CD4-positive, alpha-beta memory T cell (primary cell): ENCODE results near the gene COL5A1. TPM values are rescaled to one million over a fixed set of nuclear protein-coding genes. Genes with fewer than 3 reads are reported as not detected.

Source experiments
- CTCF ChIA-PET: fragments of 350-600 bp; sonication (Branson Sonifier 250); formaldehyde crosslinking; loops from one replicate; lab custom pipeline; 2021; ENCODE audit warnings: inconsistent platforms; ENCODE audit not compliant: partially characterized antibody; lab: Charles Lee
- POLR2A ChIA-PET: fragments of 350-600 bp; sonication (Branson Sonifier 250); formaldehyde crosslinking; loops from one replicate; lab custom pipeline; 2021; ENCODE audit not compliant: partially characterized antibody; lab: Charles Lee
- DNase-seq, 5 donors: peaks; one replicate each; pipeline versions ENCODE4 v3.0.0 to v3.0.0-alpha.2; 2020 to 2022; ENCODE audit warnings: mixed read lengths in 1 of 5
- H3K27ac ChIP-seq: one replicate; pipeline ENCODE4 v1.7.0; 2013; ENCODE audit warnings: low read depth, low read length
- H3K27me3 ChIP-seq: 2 replicates; pipeline ENCODE4 v1.7.0; 2013; ENCODE audit warnings: mild to moderate bottlenecking, low read length, moderate library complexity; ENCODE audit not compliant: insufficient read depth
- H3K36me3 ChIP-seq: 2 replicates; pipeline ENCODE4 v1.7.0; 2013; ENCODE audit warnings: mild to moderate bottlenecking, low read length, moderate library complexity; ENCODE audit not compliant: insufficient read depth
- H3K4me1 ChIP-seq: 2 replicates; pipeline ENCODE4 v1.7.0; 2013; ENCODE audit warnings: mild to moderate bottlenecking, low read length, moderate library complexity; ENCODE audit not compliant: insufficient read depth
- H3K4me3 ChIP-seq, 2 donors: one replicate each; pipeline ENCODE4 v1.7.0; 2013; ENCODE audit warnings: low read length in 2 of 2, mild to moderate bottlenecking in 1 of 2
- H3K9me3 ChIP-seq, 2 donors: one replicate each; pipeline ENCODE4 v1.7.0; 2013; ENCODE audit warnings: low read length in 2 of 2, control low read depth in 1 of 2; ENCODE audit not compliant: control insufficient read depth in 1 of 2
- H3K27ac Mint-ChIP-seq, 7 donors: one replicate each; pipeline ENCODE4 v1.8.0; 2020 to 2021; ENCODE audit warnings: mixed read lengths in 7 of 7, mild to moderate bottlenecking in 6 of 7, inconsistent platforms in 3 of 7, moderate library complexity in 3 of 7
- H3K27me3 Mint-ChIP-seq, 2 donors: one replicate each; pipeline ENCODE4 v1.8.0; 2020 to 2021; ENCODE audit warnings: mixed read lengths in 2 of 2
- H3K36me3 Mint-ChIP-seq, 2 donors: one replicate each; pipeline ENCODE4 v1.8.0; 2020 to 2021; ENCODE audit warnings: mixed read lengths in 2 of 2, inconsistent platforms in 1 of 2, mild to moderate bottlenecking in 1 of 2
- H3K4me1 Mint-ChIP-seq, 4 donors: one replicate each; pipeline ENCODE4 v1.8.0; 2020 to 2021; ENCODE audit warnings: mixed read lengths in 4 of 4, mild to moderate bottlenecking in 1 of 4
- H3K4me3 Mint-ChIP-seq, 8 donors: one replicate each; pipeline ENCODE4 v1.8.0; 2020 to 2021; ENCODE audit warnings: mixed read lengths in 8 of 8, mild to moderate bottlenecking in 7 of 8, moderate library complexity in 6 of 8, inconsistent platforms in 3 of 8
- H3K9me3 Mint-ChIP-seq, 8 donors: one replicate each; pipeline ENCODE4 v1.8.0; 2020 to 2021; ENCODE audit warnings: mixed read lengths in 8 of 8, mild to moderate bottlenecking in 5 of 8, inconsistent platforms in 3 of 8, moderate library complexity in 1 of 8
- intact Hi-C: fragments of 100-400 bp; cut with micrococcal nuclease; formaldehyde crosslinking; loops from one replicate; pipeline ENCODE4 v1.15.1; 2023
- polyA plus RNA-seq, 2 donors: library from polyadenylated mRNA; unstranded; fragments of 300-500 nt; fragmentation: Illumina TruSeq; gene quantifications; one replicate each; pipeline ENCODE4 v1.2.3, GENCODE V29; 2021
- total RNA-seq, 2 experiments: library from RNA; stranded (reverse); gene quantifications; one replicate each; pipeline ENCODE4 v1.2.3, GENCODE V29; 2021

COL5A1 gene
- total and polyA plus RNA-seq, 4 experiments from 2014 or later = 0.36 to 1.6 (median 1.5) TPM; not detected in 1

- no peak overlapping the region for H3K27ac ChIP-seq
- ChIA-PET CTCF (no interaction called here), POLR2A (no interaction called here)
- H3K9me3 ChIP-seq = no peaks in the 10 kb centered on the region
- no peaks in the 10 kb centered on the region for H3K36me3 ChIP-seq
- no peak for DNase-seq
- no peaks in the 10 kb centered on the region for H3K4me1 ChIP-seq
- intact Hi-C loops = no loop called here
- no peaks in the 10 kb centered on the region for H3K27me3 ChIP-seq
- no peak overlapping the region for H3K4me3 ChIP-seq
- Mint-ChIP-seq H3K36me3 (no peaks in the 10 kb centered on the region), H3K4me1 (no peaks in the 10 kb centered on the region), H3K4me3 (no peak overlapping the region), H3K9me3 (peaks cover 0 to 10% (median 2%) of the 10 kb centered on the region in 8 donors), H3K27me3 (peaks cover 2% of the 10 kb centered on the region in 2 donors), H3K27ac (no peak overlapping the region)
Observed at GRCh38 chr9:134618833-134619447, 22.7 kb upstream of the COL5A1 start.

- intact Hi-C loops = no loop called here
- H3K4me1 ChIP-seq = no peaks in the 10 kb centered on the region
- CTCF ChIA-PET = no interaction called here
- POLR2A ChIA-PET = no interaction called here
- no peak overlapping the region for H3K4me3 ChIP-seq
- no peak overlapping the region for H3K27ac ChIP-seq
- no peaks in the 10 kb centered on the region for H3K36me3 ChIP-seq
- Mint-ChIP-seq H3K4me3 (no peak overlapping the region), H3K27ac (no peak overlapping the region), H3K36me3 (no peaks in the 10 kb centered on the region), H3K4me1 (no peaks in the 10 kb centered on the region), H3K27me3 (peaks cover 2 to 5% of the 10 kb centered on the region in 2 donors), H3K9me3 (peaks cover 0 to 4% (median 0%) of the 10 kb centered on the region in 8 donors)
- H3K27me3 ChIP-seq = no peaks in the 10 kb centered on the region
- H3K9me3 ChIP-seq = no peaks in the 10 kb centered on the region
- no peak for DNase-seq
Observed at GRCh38 chr9:134619448-134619982, 22.1 kb upstream of the COL5A1 start.

GRCh38 chr9:134619983-134620661 lies 21.5 kb upstream of the COL5A1 start:
- Histone ChIP-seq H3K36me3 (no peaks in the 10 kb centered on the region), H3K4me3 (no peak overlapping the region), H3K4me1 (no peaks in the 10 kb centered on the region), H3K27ac (no peak overlapping the region), H3K9me3 (no peaks in the 10 kb centered on the region), H3K27me3 (no peaks in the 10 kb centered on the region)
- CTCF ChIA-PET = no interaction called here
- Mint-ChIP-seq H3K9me3 (peaks cover 0 to 2% (median 0%) of the 10 kb centered on the region in 8 donors), H3K4me3 (no peak overlapping the region), H3K36me3 (no peaks in the 10 kb centered on the region), H3K27me3 (peaks cover 2 to 8% of the 10 kb centered on the region in 2 donors), H3K27ac (no peak overlapping the region), H3K4me1 (no peaks in the 10 kb centered on the region)
- intact Hi-C loops = no loop called here
- POLR2A ChIA-PET = no interaction called here
- no peak for DNase-seq

- Mint-ChIP-seq H3K36me3 (no peaks in the 10 kb centered on the region), H3K27ac (no peak overlapping the region), H3K4me1 (no peaks in the 10 kb centered on the region), H3K27me3 (peaks cover 2 to 8% of the 10 kb centered on the region in 2 donors), H3K4me3 (no peak overlapping the region), H3K9me3 (peaks cover 0 to 2% (median 0%) of the 10 kb centered on the region in 8 donors)
- no peaks in the 10 kb centered on the region for H3K36me3 ChIP-seq
- no peak for DNase-seq
- ChIA-PET CTCF (no interaction called here), POLR2A (no interaction called here)
- intact Hi-C loops = no loop called here
- no peaks in the 10 kb centered on the region for H3K27me3 ChIP-seq
- no peaks in the 10 kb centered on the region for H3K9me3 ChIP-seq
- no peaks in the 10 kb centered on the region for H3K4me1 ChIP-seq
- no peak overlapping the region for H3K27ac ChIP-seq
- no peak overlapping the region for H3K4me3 ChIP-seq
Observed at GRCh38 chr9:134620751-134621557, 20.6 kb upstream of the COL5A1 start.

GRCh38 chr9:134621558-134622110 lies 20.0 kb upstream of the COL5A1 start:
- H3K9me3 Mint-ChIP-seq = no peaks in the 10 kb centered on the region
- intact Hi-C loops = no loop called here
- no peaks in the 10 kb centered on the region for H3K9me3 ChIP-seq
- no peak overlapping the region for H3K27ac ChIP-seq
- H3K36me3 Mint-ChIP-seq = no peaks in the 10 kb centered on the region
- H3K4me1 Mint-ChIP-seq = no peaks in the 10 kb centered on the region
- no peak overlapping the region for H3K4me3 Mint-ChIP-seq
- no peak overlapping the region for H3K4me3 ChIP-seq
- CTCF ChIA-PET = no interaction called here
- H3K27me3 ChIP-seq = no peaks in the 10 kb centered on the region
- no peak for DNase-seq
- H3K27me3 Mint-ChIP-seq = peaks cover 2 to 8% of the 10 kb centered on the region in 2 donors
- no peaks in the 10 kb centered on the region for H3K36me3 ChIP-seq
- POLR2A ChIA-PET = no interaction called here
- H3K27ac Mint-ChIP-seq = no peak overlapping the region
- H3K4me1 ChIP-seq = no peaks in the 10 kb centered on the region

GRCh38 chr9:134622896-134623257 lies 18.7 kb upstream of the COL5A1 start:
- POLR2A ChIA-PET = no interaction called here

More at GRCh38 chr9:134622896-134623257, 18.7 kb upstream of the COL5A1 start:
- no peaks in the 10 kb centered on the region for H3K4me1 ChIP-seq
- H3K27ac ChIP-seq = no peak overlapping the region
- no peak overlapping the region for H3K27ac Mint-ChIP-seq
- no peaks in the 10 kb centered on the region for H3K9me3 Mint-ChIP-seq
- no peaks in the 10 kb centered on the region for H3K4me1 Mint-ChIP-seq
- H3K36me3 ChIP-seq = no peaks in the 10 kb centered on the region
- intact Hi-C loops = no loop called here
- no peak overlapping the region for H3K4me3 Mint-ChIP-seq
- H3K27me3 Mint-ChIP-seq = peaks cover 2 to 8% of the 10 kb centered on the region in 2 donors
- CTCF ChIA-PET = no interaction called here
- H3K27me3 ChIP-seq = no peaks in the 10 kb centered on the region
- no peaks in the 10 kb centered on the region for H3K36me3 Mint-ChIP-seq
- no peak overlapping the region for H3K4me3 ChIP-seq
- no peak for DNase-seq
- H3K9me3 ChIP-seq = no peaks in the 10 kb centered on the region
